Upper lobe of left lung (tissue), 6 donors: ENCODE results near the gene MGMT. TPM values are rescaled to one million over a fixed set of nuclear protein-coding genes. Genes with fewer than 3 reads are reported as not detected.

Experiments used
- ATAC-seq, 2 donors: fragments of 200-7000 bp; cut with Tn5 transposase; one replicate each; pipeline ENCODE4 v1.9.1; 2022; ENCODE audit warnings: mild to moderate bottlenecking in 2 of 2, moderate library complexity in 2 of 2; ENCODE audit not compliant: low FRiP score in 2 of 2
- DNase-seq, 2 donors: peaks; one replicate each; pipeline ENCODE4 v3.0.0-alpha.2; 2019 to 2020
- H3K27ac ChIP-seq, 4 donors: fragments of 200-600 bp; sonication (generic); one replicate each; pipeline ENCODE4 v1.5.1; 2016 to 2019
- H3K27me3 ChIP-seq, 4 donors: fragments of 200-600 bp; sonication (generic); one replicate each; pipeline ENCODE4 v1.5.1; 2017 to 2019
- H3K36me3 ChIP-seq, 4 donors: fragments of 200-600 bp; sonication (generic); one replicate each; pipeline ENCODE4 v1.5.1; 2016 to 2019
- H3K4me1 ChIP-seq, 4 donors: fragments of 200-600 bp; sonication (generic); one replicate each; pipeline ENCODE4 v1.5.1; 2018 to 2019
- H3K4me3 ChIP-seq, 4 donors: fragments of 200-600 bp; sonication (generic); one replicate each; pipeline ENCODE4 v1.5.1; 2017 to 2019; ENCODE audit warnings: mild to moderate bottlenecking in 2 of 4, moderate library complexity in 1 of 4
- H3K9me3 ChIP-seq, 4 donors: fragments of 200-600 bp; sonication (generic); one replicate each; pipeline ENCODE4 v1.5.1; 2018 to 2019
- EP300 ChIP-seq, 4 donors: sonication (generic); formaldehyde crosslinking; IDR thresholded peaks; one replicate each; pipeline ENCODE4 v1.5.1; 2017; ENCODE audit warnings: antibody characterized with exemption in 4 of 4, control low read depth in 2 of 4
- POLR2A ChIP-seq, 4 donors: fragments of 450-650 bp; IDR thresholded peaks; one replicate each; pipeline ENCODE4 v1.5.1; 2016 to 2017; ENCODE audit warnings: antibody characterized with exemption in 4 of 4, mild to moderate bottlenecking in 2 of 4
- POLR2AphosphoS5 ChIP-seq, 2 donors: sonication (generic); formaldehyde crosslinking; IDR thresholded peaks; one replicate each; pipeline ENCODE4 v1.5.1; 2017; ENCODE audit warnings: antibody characterized with exemption in 2 of 2
- WGBS, 2 donors: methylation state at CpG; one replicate each; pipeline ENCODE4 v1.1.5; 2017 to 2018; 5-methylcytosine and 5-hydroxymethylcytosine counted together
- total RNA-seq, 6 donors: library from RNA; depleted of rRNA in 4 of 6; stranded (reverse); fragments of >200 nt in 4 of 6; gene quantifications; one replicate each; pipeline versions ENCODE4 v1.1.0 to v1.2.1, GENCODE V29; 2016 to 2021
- TF ChIP-seq, protein P1 (sequence below), 6 experiments: fragments of 450-650 bp in 4 of 6; fragments of 200-600 bp in 2 of 6; sonication (generic) in 2 of 6; IDR thresholded peaks; one replicate each; pipeline ENCODE4 v1.5.1; 2016 to 2019; ENCODE audit warnings: antibody characterized with exemption in 6 of 6
- donor health status: DM: no; HTN: no; CAD: no; lungs with moderate emphysema.
- donor health status: DM: no; HTN: yes; CAD: no; lungs with severe emphysema.

MGMT gene
- total RNA-seq, 6 donors from 2014 or later, result 20.9 to 44.0 (median 29.6) TPM

DNA sequence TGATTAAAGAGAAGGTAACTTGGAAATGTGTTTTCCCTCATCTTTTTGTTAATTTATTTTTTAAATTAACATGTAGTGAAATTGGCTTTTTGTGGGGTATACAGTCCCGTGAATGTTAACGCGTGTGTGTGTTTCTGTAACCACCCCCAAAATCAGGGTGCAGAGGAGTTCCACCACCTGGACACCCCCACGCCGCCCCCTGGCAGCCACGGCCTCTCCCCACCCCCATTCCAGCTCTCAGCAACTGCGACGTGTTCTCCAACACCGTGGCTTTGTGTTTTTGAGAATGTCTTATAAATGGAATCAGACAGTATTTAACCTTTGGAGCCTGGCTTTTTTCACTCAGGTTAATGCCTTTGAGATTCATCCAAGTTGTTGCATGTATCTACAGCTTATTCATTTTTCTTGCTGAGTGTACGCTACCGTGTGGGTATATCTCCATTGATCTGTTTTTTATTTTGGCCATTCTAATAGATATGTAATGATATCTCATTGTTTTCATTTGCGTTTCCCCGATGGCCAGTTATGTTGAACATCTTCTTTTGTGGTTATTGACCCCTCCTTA lies 278.2 kb downstream of the MGMT start:
- H3K9me3 ChIP-seq, result peaks cover 14 to 23% (median 20%) of the 10 kb centered on the region in 4 donors
- no peaks in the 10 kb centered on the region for H3K4me1 ChIP-seq
- H3K27me3 ChIP-seq, result no peaks in the 10 kb centered on the region
- H3K4me3 ChIP-seq, result no peak overlapping the region
- WGBS, 2 donors, result 96% methylated on average over 13 of the region's 13 CpGs
- no peaks in the 10 kb centered on the region for H3K36me3 ChIP-seq
- no peak overlapping the region for H3K27ac ChIP-seq
- DNase-seq (peak in 1 of 2 donors; percentile 38), ATAC-seq (no peak)
- TF ChIP-seq, protein P1, sequence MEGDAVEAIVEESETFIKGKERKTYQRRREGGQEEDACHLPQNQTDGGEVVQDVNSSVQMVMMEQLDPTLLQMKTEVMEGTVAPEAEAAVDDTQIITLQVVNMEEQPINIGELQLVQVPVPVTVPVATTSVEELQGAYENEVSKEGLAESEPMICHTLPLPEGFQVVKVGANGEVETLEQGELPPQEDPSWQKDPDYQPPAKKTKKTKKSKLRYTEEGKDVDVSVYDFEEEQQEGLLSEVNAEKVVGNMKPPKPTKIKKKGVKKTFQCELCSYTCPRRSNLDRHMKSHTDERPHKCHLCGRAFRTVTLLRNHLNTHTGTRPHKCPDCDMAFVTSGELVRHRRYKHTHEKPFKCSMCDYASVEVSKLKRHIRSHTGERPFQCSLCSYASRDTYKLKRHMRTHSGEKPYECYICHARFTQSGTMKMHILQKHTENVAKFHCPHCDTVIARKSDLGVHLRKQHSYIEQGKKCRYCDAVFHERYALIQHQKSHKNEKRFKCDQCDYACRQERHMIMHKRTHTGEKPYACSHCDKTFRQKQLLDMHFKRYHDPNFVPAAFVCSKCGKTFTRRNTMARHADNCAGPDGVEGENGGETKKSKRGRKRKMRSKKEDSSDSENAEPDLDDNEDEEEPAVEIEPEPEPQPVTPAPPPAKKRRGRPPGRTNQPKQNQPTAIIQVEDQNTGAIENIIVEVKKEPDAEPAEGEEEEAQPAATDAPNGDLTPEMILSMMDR (IDR thresholded peaks at IDR 0.05), result no peak
- TF ChIP-seq EP300 (IDR thresholded peaks at IDR 0.05), result no peak
- no peak for TF ChIP-seq POLR2A (IDR thresholded peaks at IDR 0.05)
- TF ChIP-seq POLR2AphosphoS5 (IDR thresholded peaks at IDR 0.05), result no peak

- no peak for TF ChIP-seq POLR2AphosphoS5 (IDR thresholded peaks at IDR 0.05)
- no peak for TF ChIP-seq EP300 (IDR thresholded peaks at IDR 0.05)
- TF ChIP-seq POLR2A (IDR thresholded peaks at IDR 0.05), result no peak
- TF ChIP-seq, protein P1 (IDR thresholded peaks at IDR 0.05), result no peak
- Histone ChIP-seq H3K27me3 (no peaks in the 10 kb centered on the region), H3K9me3 (peaks cover 2 to 16% (median 3%) of the 10 kb centered on the region in 4 donors), H3K4me3 (no peak overlapping the region), H3K27ac (no peak overlapping the region), H3K36me3 (peaks cover 0 to 7% (median 1%) of the 10 kb centered on the region in 4 donors), H3K4me1 (peaks cover 0 to 13% (median 6%) of the 10 kb centered on the region in 4 donors)
- ATAC-seq (no peak), DNase-seq (no peak)
- WGBS, 2 donors, result 90 to 99% methylated on average over 10 to 11 of the region's 11 CpGs
Measured at GRCh38 chr10:129754211-129755050, 287.4 kb downstream of the MGMT start.

DNA sequence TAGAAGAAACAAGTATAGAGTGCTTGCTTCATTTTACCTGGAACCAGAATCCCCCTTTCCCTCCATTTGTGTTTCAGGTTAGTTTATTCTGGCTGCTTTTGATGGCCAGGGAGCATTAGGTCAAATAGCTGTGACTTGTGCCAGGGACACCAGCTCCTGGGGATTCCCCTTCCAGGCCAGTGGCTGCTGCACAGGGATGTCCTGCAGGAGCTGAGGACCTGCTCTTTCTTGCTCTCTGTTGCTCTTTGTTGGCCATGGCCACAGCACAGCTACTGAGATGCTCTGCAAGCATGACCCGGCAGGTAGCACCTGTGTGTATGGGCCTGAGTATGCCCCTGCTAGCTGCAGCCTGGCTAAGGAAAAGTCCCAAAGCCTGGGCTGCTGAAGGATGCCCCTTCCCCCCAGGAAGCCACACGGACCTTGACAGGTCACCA lies 288.1 kb downstream of the MGMT start:
- DNase-seq, result no peak
- no peak for TF ChIP-seq POLR2AphosphoS5 (IDR thresholded peaks at IDR 0.05)
- TF ChIP-seq POLR2A (IDR thresholded peaks at IDR 0.05), result no peak
- TF ChIP-seq, protein P1 (IDR thresholded peaks at IDR 0.05), result no peak
- no peak for TF ChIP-seq EP300 (IDR thresholded peaks at IDR 0.05)
- Histone ChIP-seq H3K4me1 (peaks cover 0 to 13% (median 6%) of the 10 kb centered on the region in 4 donors), H3K36me3 (peaks cover 0 to 12% (median 6%) of the 10 kb centered on the region in 4 donors), H3K4me3 (no peak overlapping the region), H3K27me3 (no peaks in the 10 kb centered on the region), H3K27ac (no peak overlapping the region), H3K9me3 (peaks cover 0 to 11% (median 0%) of the 10 kb centered on the region in 4 donors)
- no peak for ATAC-seq
- 90 to 100% methylated on average over 1 to 2 of the region's 2 CpGs for WGBS, 2 donors

GRCh38 chr10:129755621-129756020 lies 288.6 kb downstream of the MGMT start:
- no peak for TF ChIP-seq POLR2A (IDR thresholded peaks at IDR 0.05)
- TF ChIP-seq POLR2AphosphoS5 (IDR thresholded peaks at IDR 0.05), result no peak
- no peak for TF ChIP-seq EP300 (IDR thresholded peaks at IDR 0.05)
- TF ChIP-seq, protein P1 (IDR thresholded peaks at IDR 0.05), result no peak
- 98 to 100% methylated on average over 1 to 9 of the region's 9 CpGs for WGBS, 2 donors
- H3K27ac ChIP-seq, result no peak overlapping the region
- peaks cover 0 to 11% (median 0%) of the 10 kb centered on the region in 4 donors for H3K9me3 ChIP-seq
- peak in 1 of 2 donors; percentile 41 for ATAC-seq
- H3K4me1 ChIP-seq, result peaks cover 0 to 13% (median 6%) of the 10 kb centered on the region in 4 donors
- peak in 1 of 2 donors; percentile 27 for DNase-seq
- no peak overlapping the region for H3K4me3 ChIP-seq
- H3K27me3 ChIP-seq, result no peaks in the 10 kb centered on the region
- peaks cover 0 to 14% (median 7%) of the 10 kb centered on the region in 4 donors for H3K36me3 ChIP-seq
